Right cardiac atrium (tissue), 5 donors: ENCODE measurements around the gene IZUMO1R. TPM values are rescaled to one million over a fixed set of nuclear protein-coding genes. Genes with fewer than 3 reads are reported as not detected.

Experiments used
- ATAC-seq, 2 donors: fragments of 200-7000 bp; cut with Tn5 transposase; one replicate each; pipeline versions ENCODE4 v1.8.0 to v1.9.1; 2020; ENCODE audit warnings: moderate library complexity in 2 of 2, mild to moderate bottlenecking in 1 of 2
- DNase-seq, 3 donors: peaks; one replicate each; pipeline ENCODE4 v3.0.0-alpha.2; 2020
- H3K27ac ChIP-seq: one replicate; pipeline ENCODE4 v1.5.1; 2013; ENCODE audit warnings: mild to moderate bottlenecking, low read length, control low read depth, moderate library complexity
- H3K27me3 ChIP-seq: one replicate; pipeline ENCODE4 v1.6.1; 2013; ENCODE audit not compliant: control insufficient read depth, insufficient read depth
- H3K4me1 ChIP-seq: one replicate; pipeline ENCODE4 v1.6.1; 2013; ENCODE audit warnings: low read length; ENCODE audit not compliant: control insufficient read depth, insufficient read depth
- H3K4me3 ChIP-seq: one replicate; pipeline ENCODE4 v1.5.1; 2013; ENCODE audit warnings: low read length, control low read depth
- H3K9me3 ChIP-seq: one replicate; pipeline ENCODE4 v1.6.1; 2013; ENCODE audit warnings: low read length; ENCODE audit not compliant: control insufficient read depth
- WGBS: extraction: QIAGEN DNeasy Blood & Tissue Kit; methylation state at CpG from one replicate; pipeline ENCODE4 v1.1.7; 2013; 5-methylcytosine and 5-hydroxymethylcytosine counted together
- intact Hi-C, 4 donors: fragments of 100-400 bp; cut with DNase I; formaldehyde crosslinking; loops; one replicate each; pipeline versions ENCODE4 v1.11.0 to v1.14.0; 2022 to 2023
- polyA plus RNA-seq: library from polyadenylated mRNA; stranded (reverse); fragments of 200-250 nt; gene quantifications from one replicate; pipeline ENCODE4 v1.2.3, GENCODE V29; 2013
- total RNA-seq, 4 donors: library from RNA; stranded (reverse); fragmentation: NEBNext Ultra II Directional; extraction: Animal tissue kit (Norgen Biotek cat#: 25700); gene quantifications; one replicate each; pipeline ENCODE4 v1.2.1, GENCODE V29; 2021
- donor health status: healthy with polysubstance abuse.
- donor health status: DM: no; HTN: yes; CAD: no.
- donor health status: DM: no; HTN: no; CAD: no.
- donor health status: DM: no; HTN: yes; CAD: no; lungs with severe emphysema.
- donor health status: DM: yes; HTN: yes; CAD: no.

Gene IZUMO1R
- total and polyA plus RNA-seq, 5 donors = not detected

DNA sequence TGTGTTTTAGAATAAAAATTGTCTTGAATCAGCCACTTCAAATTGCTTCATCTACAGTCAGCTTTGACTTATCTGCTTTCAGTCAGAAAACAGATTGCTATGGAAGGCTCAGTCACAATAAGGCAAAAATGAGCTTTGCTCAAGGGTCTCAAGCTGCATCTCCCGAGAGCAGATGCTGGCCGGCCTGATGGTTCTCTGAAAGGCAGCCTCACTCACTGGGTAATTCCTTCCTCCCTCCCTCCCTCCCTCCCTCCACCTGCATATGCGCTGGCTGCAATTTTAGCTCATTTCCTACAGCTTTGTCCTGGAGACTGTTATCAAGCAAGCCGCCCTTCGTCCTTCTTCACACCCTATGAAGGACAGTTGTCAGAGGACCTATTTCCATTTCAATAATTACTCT is 1.6 kb upstream of the IZUMO1R start:
- no peak overlapping the region for H3K27ac ChIP-seq
- no peak for ATAC-seq
- H3K4me1 ChIP-seq = no peaks in the 10 kb centered on the region
- 32% methylated on average over 5 of the region's 5 CpGs for WGBS
- H3K4me3 ChIP-seq = no peak overlapping the region
- DNase-seq = peak in 1 of 3 donors; percentile 36
- intact Hi-C loops = no loop called here
- H3K9me3 ChIP-seq = no peaks in the 10 kb centered on the region
- H3K27me3 ChIP-seq = no peaks in the 10 kb centered on the region

GRCh38 chr11:94305146-94305545 is 766 bp downstream of the IZUMO1R start:
- H3K27ac ChIP-seq = no peak overlapping the region
- 49% methylated on average over 1 of the region's 1 CpG for WGBS
- H3K9me3 ChIP-seq = no peaks in the 10 kb centered on the region
- DNase-seq (peak in 1 of 3 donors; percentile 43), ATAC-seq (peak; percentile 23 to 53)
- H3K27me3 ChIP-seq = no peaks in the 10 kb centered on the region
- intact Hi-C loops = no loop called here
- no peaks in the 10 kb centered on the region for H3K4me1 ChIP-seq
- no peak overlapping the region for H3K4me3 ChIP-seq

DNA sequence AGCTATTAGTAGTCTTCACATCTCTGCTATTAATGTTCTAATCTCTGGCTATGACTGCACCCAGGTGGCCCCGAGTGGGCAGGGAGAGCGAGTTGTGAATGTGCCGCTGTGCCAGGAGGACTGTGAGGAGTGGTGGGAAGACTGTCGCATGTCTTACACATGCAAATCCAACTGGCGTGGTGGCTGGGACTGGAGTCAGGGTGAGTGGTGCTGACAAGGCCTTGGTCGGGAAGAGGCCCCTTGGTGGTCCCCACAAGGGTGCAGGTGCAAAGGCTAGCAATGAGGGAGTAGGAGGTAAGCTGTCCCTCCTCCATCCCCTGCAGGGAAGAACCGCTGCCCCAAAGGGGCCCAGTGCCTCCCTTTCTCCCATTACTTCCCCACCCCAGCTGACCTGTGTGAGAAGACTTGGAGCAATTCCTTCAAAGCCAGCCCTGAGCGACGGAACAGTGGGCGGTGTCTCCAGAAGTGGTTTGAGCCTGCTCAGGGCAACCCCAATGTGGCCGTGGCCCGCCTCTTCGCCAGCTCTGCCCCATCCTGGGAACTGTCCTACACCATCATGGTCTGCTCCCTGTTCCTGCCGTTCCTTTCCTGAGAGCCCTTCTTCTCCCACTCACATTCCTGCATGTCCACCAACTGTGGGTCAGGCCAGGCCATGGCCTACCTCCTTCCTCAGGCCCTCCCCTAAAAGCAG is 2.9 kb downstream of the IZUMO1R start:
- ATAC-seq (no peak), DNase-seq (no peak)
- Histone ChIP-seq H3K4me3 (no peak overlapping the region), H3K4me1 (no peaks in the 10 kb centered on the region), H3K9me3 (no peaks in the 10 kb centered on the region), H3K27me3 (no peaks in the 10 kb centered on the region), H3K27ac (no peak overlapping the region)
- WGBS = 93% methylated on average over 14 of the region's 14 CpGs
- intact Hi-C loops = no loop called here

DNA sequence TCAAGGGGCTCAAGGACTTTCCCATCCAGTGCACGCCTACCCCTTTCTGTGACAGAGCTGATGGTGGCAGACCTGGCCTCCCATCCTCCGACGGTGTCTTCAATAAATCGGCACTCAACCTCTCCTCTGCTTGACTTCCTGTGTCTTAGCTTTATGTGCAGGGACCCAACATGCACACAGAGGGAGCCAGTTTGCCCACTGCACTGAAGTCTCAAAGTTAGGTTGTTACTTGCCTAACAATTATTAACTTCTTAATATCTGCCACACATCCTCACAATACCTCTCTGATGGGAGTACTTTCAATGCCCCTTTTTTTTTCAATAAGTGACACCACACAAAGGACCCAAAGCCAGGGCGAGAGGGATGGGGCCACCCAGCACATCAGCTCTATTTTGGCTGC is 3.6 kb downstream of the IZUMO1R start:
- DNase-seq (no peak), ATAC-seq (no peak)
- no peaks in the 10 kb centered on the region for H3K4me1 ChIP-seq
- 86% methylated on average over 5 of the region's 5 CpGs for WGBS
- no peaks in the 10 kb centered on the region for H3K9me3 ChIP-seq
- no peaks in the 10 kb centered on the region for H3K27me3 ChIP-seq
- no peak overlapping the region for H3K27ac ChIP-seq
- intact Hi-C loops = no loop called here
- H3K4me3 ChIP-seq = no peak overlapping the region

DNA sequence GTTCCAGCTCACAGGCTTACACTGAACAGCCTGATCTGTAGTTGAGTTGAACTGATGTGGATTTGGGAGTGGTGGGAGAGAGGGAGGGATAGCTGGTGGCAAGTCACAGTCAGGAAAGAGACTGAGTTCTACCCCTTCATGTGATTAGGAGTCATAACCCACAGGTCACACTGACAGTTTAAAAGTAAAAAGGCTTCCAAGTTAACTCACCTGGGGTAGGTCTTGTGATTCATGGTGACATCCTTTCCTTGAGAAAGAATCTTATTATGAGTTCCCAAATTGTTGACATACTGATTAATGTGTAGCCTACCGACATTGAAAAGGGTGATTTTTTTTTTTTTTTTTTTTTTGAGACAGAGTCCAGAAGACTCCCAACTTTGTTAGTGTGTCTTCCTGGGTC is 5.4 kb downstream of the IZUMO1R start:
- Histone ChIP-seq H3K27ac (no peak overlapping the region), H3K9me3 (no peaks in the 10 kb centered on the region), H3K4me1 (no peaks in the 10 kb centered on the region), H3K4me3 (no peak overlapping the region), H3K27me3 (no peaks in the 10 kb centered on the region)
- ATAC-seq = no peak
- 68% methylated on average over 1 of the region's 1 CpG for WGBS
- no peak for DNase-seq
- intact Hi-C loops = no loop called here

DNA sequence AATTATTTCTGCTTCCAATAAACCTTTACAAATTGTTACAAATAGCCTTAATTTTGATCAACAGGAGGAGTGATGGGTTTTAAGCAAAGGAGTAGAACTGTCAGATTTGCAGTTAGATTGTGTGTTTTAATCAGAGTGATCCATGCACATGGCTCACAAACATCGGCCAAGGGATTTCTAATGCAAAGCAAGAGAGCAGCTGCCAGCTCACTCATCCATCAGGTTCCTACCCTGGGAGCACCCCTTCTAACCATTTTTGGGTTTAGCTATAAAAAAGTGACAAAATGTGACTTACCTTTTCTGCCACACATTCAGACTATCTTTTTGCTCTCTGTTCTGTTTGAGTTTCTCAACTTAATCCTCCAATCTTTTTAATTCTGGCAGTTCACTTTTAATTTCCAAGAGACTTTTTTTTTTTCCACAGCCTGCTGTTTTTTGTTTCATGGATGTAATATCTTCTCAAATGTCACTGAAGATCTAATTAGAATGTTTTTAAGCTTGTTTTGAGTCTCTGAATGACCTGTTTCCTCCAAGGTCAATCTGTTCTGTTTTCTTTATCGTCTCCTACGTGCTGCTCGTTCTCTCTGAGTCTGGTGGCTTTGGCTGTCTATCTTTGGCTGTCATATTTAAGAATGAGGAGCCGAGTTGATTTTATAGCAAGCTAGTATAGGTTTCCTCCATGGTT is 6.0 kb downstream of the IZUMO1R start:
- H3K27ac ChIP-seq = no peak overlapping the region
- no peak for ATAC-seq
- no peak overlapping the region for H3K4me3 ChIP-seq
- no peak for DNase-seq
- H3K4me1 ChIP-seq = no peaks in the 10 kb centered on the region
- H3K27me3 ChIP-seq = no peaks in the 10 kb centered on the region
- no peaks in the 10 kb centered on the region for H3K9me3 ChIP-seq
- intact Hi-C loops = no loop called here
- 46% methylated on average over 5 of the region's 5 CpGs for WGBS

DNA sequence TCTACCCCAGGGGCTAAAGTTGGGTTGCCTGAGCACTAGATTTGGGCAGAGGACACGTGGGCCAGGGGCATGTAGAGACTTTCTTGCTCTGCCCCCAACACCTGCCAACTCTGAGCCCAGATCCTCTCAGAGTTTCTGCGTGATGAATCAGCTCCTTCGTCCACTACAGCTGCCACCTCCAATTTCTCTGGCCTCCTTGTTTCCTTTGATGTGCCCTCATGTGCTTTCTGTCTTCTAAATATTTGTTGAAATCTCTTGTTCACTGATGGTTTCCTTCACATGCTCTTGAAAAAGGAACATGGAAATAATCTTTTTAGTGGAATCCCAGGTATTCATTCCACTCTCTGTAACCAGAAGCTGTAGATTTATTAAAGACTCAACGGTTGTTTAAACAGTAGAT is 8.0 kb downstream of the IZUMO1R start:
- WGBS = 75% methylated on average over 4 of the region's 4 CpGs
- no peak overlapping the region for H3K27ac ChIP-seq
- ATAC-seq (no peak), DNase-seq (no peak)
- intact Hi-C loops = no loop called here
- no peaks in the 10 kb centered on the region for H3K9me3 ChIP-seq
- no peaks in the 10 kb centered on the region for H3K4me1 ChIP-seq
- no peak overlapping the region for H3K4me3 ChIP-seq
- H3K27me3 ChIP-seq = no peaks in the 10 kb centered on the region

DNA sequence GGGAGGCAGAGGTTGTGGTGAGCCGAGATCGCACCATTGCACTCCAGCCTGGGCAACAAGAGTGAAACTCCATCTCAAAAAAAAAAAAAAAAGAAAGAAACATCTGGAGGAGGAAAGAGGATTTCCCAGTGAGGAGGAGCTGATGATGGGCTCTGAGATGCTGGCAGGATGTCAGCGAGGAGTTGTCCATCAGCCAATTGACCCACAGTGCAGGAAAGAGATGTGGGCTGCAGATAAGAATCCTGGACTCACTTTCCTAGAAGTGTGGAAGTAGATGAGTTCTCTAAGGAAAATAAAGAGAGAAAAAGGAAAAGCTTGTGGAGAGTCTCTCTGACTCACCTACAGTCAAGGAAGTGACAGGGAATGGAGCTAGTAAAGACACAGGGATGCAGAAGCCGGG is 9.7 kb downstream of the IZUMO1R start:
- H3K9me3 ChIP-seq = no peaks in the 10 kb centered on the region
- intact Hi-C loops = no loop called here
- H3K27me3 ChIP-seq = no peaks in the 10 kb centered on the region
- H3K4me1 ChIP-seq = no peaks in the 10 kb centered on the region
- no peak overlapping the region for H3K4me3 ChIP-seq
- no peak overlapping the region for H3K27ac ChIP-seq
- WGBS = 59% methylated on average over 4 of the region's 4 CpGs
- DNase-seq = no peak
- no peak for ATAC-seq

DNA sequence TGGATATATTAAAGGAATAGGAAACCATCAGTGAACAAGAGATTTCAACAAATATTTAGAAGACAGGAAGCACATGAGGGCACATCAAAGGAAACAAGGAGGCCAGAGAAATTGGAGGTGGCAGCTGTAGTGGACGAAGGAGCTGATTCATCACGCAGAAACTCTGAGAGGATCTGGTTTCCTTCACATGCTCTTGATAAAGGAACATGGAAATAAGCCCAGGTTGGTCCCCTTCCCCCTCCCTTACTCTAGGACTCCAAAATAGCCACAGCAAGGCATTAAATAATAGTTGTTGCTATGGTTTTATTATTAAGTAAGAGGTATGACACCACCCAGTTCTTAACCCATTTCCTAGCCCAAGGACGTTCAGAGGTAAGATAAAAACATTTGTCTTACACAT is 11.3 kb downstream of the IZUMO1R start:
- Histone ChIP-seq H3K4me3 (no peak overlapping the region), H3K27ac (no peak overlapping the region), H3K4me1 (no peaks in the 10 kb centered on the region), H3K9me3 (no peaks in the 10 kb centered on the region), H3K27me3 (no peaks in the 10 kb centered on the region)
- ATAC-seq (peak in 1 of 2 donors; percentile 22), DNase-seq (no peak)
- WGBS = 10% methylated on average over 3 of the region's 3 CpGs
- intact Hi-C loops = no loop called here

- 77% methylated on average over 3 of the region's 3 CpGs for WGBS
- no peak for DNase-seq
- H3K27me3 ChIP-seq = no peaks in the 10 kb centered on the region
- intact Hi-C loops = no loop called here
- no peaks in the 10 kb centered on the region for H3K9me3 ChIP-seq
- H3K4me3 ChIP-seq = no peak overlapping the region
- no peaks in the 10 kb centered on the region for H3K4me1 ChIP-seq
- no peak for ATAC-seq
- H3K27ac ChIP-seq = no peak overlapping the region
Observed at GRCh38 chr11:94322501-94322900, 18.1 kb downstream of the IZUMO1R start.

- no peak for DNase-seq
- intact Hi-C loops = no loop called here
- H3K9me3 ChIP-seq = no peaks in the 10 kb centered on the region
- no peak overlapping the region for H3K4me3 ChIP-seq
- no peak for ATAC-seq
- no peaks in the 10 kb centered on the region for H3K4me1 ChIP-seq
- no peak overlapping the region for H3K27ac ChIP-seq
- 20% methylated on average over 1 of the region's 1 CpG for WGBS
- no peaks in the 10 kb centered on the region for H3K27me3 ChIP-seq
Observed at GRCh38 chr11:94325681-94326080, 21.3 kb downstream of the IZUMO1R start.
